HepG2 (cell line): ENCODE data around the gene AGER. TPM values are rescaled to one million over a fixed set of nuclear protein-coding genes. Genes with fewer than 3 reads are reported as not detected.

Experiments used
- ATRX ChIP-seq: sonication (generic); formaldehyde crosslinking; IDR thresholded peaks from 2 replicates; pipeline ENCODE4 v1.4.0; 2020; ENCODE audit warnings: missing genetic modification reagents, borderline replicate concordance
- CERS6 ChIP-seq: sonication (generic); formaldehyde crosslinking; IDR thresholded peaks from 2 replicates; pipeline ENCODE4 v1.5.0; 2020; ENCODE audit warnings: missing genetic modification reagents
- HES4 ChIP-seq: sonication (generic); formaldehyde crosslinking; IDR thresholded peaks from 2 replicates; pipeline ENCODE4 v1.9.0; 2021; ENCODE audit warnings: mild to moderate bottlenecking, missing genetic modification reagents, borderline replicate concordance
- HMGXB4 ChIP-seq, 2 experiments: sonication (generic) in 1 of 2; formaldehyde crosslinking in 1 of 2; IDR thresholded peaks; 2 replicates each; pipeline versions ENCODE4 v1.4.0 to v1.6.1; 2018 to 2020; ENCODE audit warnings: missing genetic modification reagents in 2 of 2, borderline replicate concordance in 1 of 2, low read depth in 1 of 2, mild to moderate bottlenecking in 1 of 2, missing biosample characterization in 1 of 2
- ISL2 ChIP-seq: sonication (generic); formaldehyde crosslinking; IDR thresholded peaks from 2 replicates; pipeline ENCODE4 v1.5.0; 2020; ENCODE audit warnings: missing genetic modification reagents
- KDM4B ChIP-seq: sonication (generic); formaldehyde crosslinking; IDR thresholded peaks from 2 replicates; pipeline ENCODE4 v1.4.0; 2020; ENCODE audit warnings: missing genetic modification reagents
- KLF12 ChIP-seq: sonication (generic); formaldehyde crosslinking; IDR thresholded peaks from 2 replicates; pipeline ENCODE4 v1.4.0; 2020; ENCODE audit warnings: missing genetic modification reagents, borderline replicate concordance
- MTF1 ChIP-seq: sonication (generic); formaldehyde crosslinking; IDR thresholded peaks from 2 replicates; pipeline ENCODE4 v1.5.0; 2020; ENCODE audit warnings: missing genetic modification reagents
- MYC ChIP-seq: sonication (generic); formaldehyde crosslinking; IDR thresholded peaks from 2 replicates; pipeline ENCODE4 v1.9.0; 2021; ENCODE audit warnings: missing genetic modification reagents, borderline replicate concordance
- NFAT5 ChIP-seq: sonication (generic); formaldehyde crosslinking; IDR thresholded peaks from 2 replicates; pipeline ENCODE4 v1.4.0; 2020; ENCODE audit warnings: missing genetic modification reagents
- NPAS2 ChIP-seq: sonication (generic); formaldehyde crosslinking; IDR thresholded peaks from 2 replicates; pipeline ENCODE4 v1.8.0; 2022; ENCODE audit warnings: mild to moderate bottlenecking, missing genetic modification reagents, borderline replicate concordance
- POLR2G ChIP-seq: fragments of 200-400 bp; formaldehyde crosslinking; IDR thresholded peaks from 2 replicates; pipeline ENCODE4 v1.6.1; 2018; ENCODE audit warnings: mild to moderate bottlenecking, low read depth, low read length, moderate library complexity
- RARG ChIP-seq: sonication (generic); formaldehyde crosslinking; IDR thresholded peaks from 2 replicates; pipeline ENCODE4 v1.4.0; 2020; ENCODE audit warnings: low read depth, mild to moderate bottlenecking, missing genetic modification reagents
- SP2 ChIP-seq: sonication (generic); formaldehyde crosslinking; IDR thresholded peaks from 2 replicates; pipeline ENCODE4 v1.5.1; 2020; ENCODE audit warnings: mild to moderate bottlenecking, missing genetic modification reagents
- SRY ChIP-seq: sonication (generic); formaldehyde crosslinking; IDR thresholded peaks from 2 replicates; pipeline ENCODE4 v1.8.0; 2022; ENCODE audit warnings: mild to moderate bottlenecking, missing genetic modification reagents
- TEAD3 ChIP-seq: optimal IDR thresholded peaks from 2 replicates; pipeline ENCODE3; 2016; ENCODE audit warnings: borderline replicate concordance
- ZFP62 ChIP-seq: sonication (generic); formaldehyde crosslinking; IDR thresholded peaks from 2 replicates; pipeline ENCODE4 v1.4.0; 2020; ENCODE audit warnings: missing genetic modification reagents
- ZNF430 ChIP-seq: sonication (generic); formaldehyde crosslinking; IDR thresholded peaks from 2 replicates; pipeline ENCODE4 v1.9.0; 2021; ENCODE audit warnings: mild to moderate bottlenecking, missing genetic modification reagents
- ZNF552 ChIP-seq: sonication (generic); formaldehyde crosslinking; IDR thresholded peaks from 2 replicates; pipeline ENCODE4 v1.9.0; 2022; ENCODE audit warnings: missing genetic modification reagents, mild to moderate bottlenecking, borderline replicate concordance
- ZNF691 ChIP-seq: sonication (generic); formaldehyde crosslinking; IDR thresholded peaks from 2 replicates; pipeline ENCODE4 v1.4.0; 2020; ENCODE audit warnings: missing genetic modification reagents, low read depth, mild to moderate bottlenecking, borderline replicate concordance
- ZNF724P ChIP-seq: sonication (generic); formaldehyde crosslinking; IDR thresholded peaks from 2 replicates; pipeline ENCODE4 v1.8.0; 2022; ENCODE audit warnings: missing genetic modification reagents, borderline replicate concordance
- polyA plus RNA-seq, 8 experiments: library from polyadenylated mRNA; depleted of rRNA in 3 of 8; stranded (reverse) in 7 of 8; unstranded in 1 of 8; fragments of >200 nt; fragmentation: Illumina TruSeq in 4 of 8; extraction: Trizol in 4 of 8; gene quantifications; 2 replicates each; pipeline versions ENCODE4 v1.2.1 to v1.2.3, GENCODE V29; 2011 to 2016; ENCODE audit warnings: low read depth in 4 of 8, missing spikeins in 1 of 8, mixed read lengths in 1 of 8; ENCODE audit not compliant: insufficient read depth in 1 of 8
- total RNA-seq, 5 experiments: library from RNA; depleted of rRNA; stranded (reverse); fragments of >200 nt; fragmentation: Illumina TruSeq; extraction: Trizol; gene quantifications; 2 replicates each; pipeline ENCODE4 v1.2.3, GENCODE V29; 2016; ENCODE audit warnings: low read depth in 1 of 5

Gene AGER
- total and polyA plus RNA-seq, 2 of the 13 experiments (the other 11 are each of a cell fraction or from before 2014, with no cell fraction given): 1.9 to 5.1 TPM

GRCh38 chr6:32194825-32195651, 11.0 kb upstream of the AGER start (continued):
- TF ChIP-seq ZNF552 (CRISPR knock-in tag) (no peak), POLR2G (peak; percentile 69), TEAD3 (CRISPR knock-in tag) (peak; percentile 79), KLF12 (CRISPR knock-in tag) (no peak), ZFP62 (CRISPR knock-in tag) (no peak), ZNF691 (CRISPR knock-in tag) (0 out of 2 replicates have a peak, but pooled peaks have one; percentile 33), ATRX (no peak), MYC (CRISPR knock-in tag) (no peak), NFAT5 (CRISPR knock-in tag) (no peak), SP2 (CRISPR knock-in tag) (peak; percentile 86), ZNF430 (CRISPR knock-in tag) (no peak), ISL2 (CRISPR knock-in tag) (no peak), CERS6 (no peak), KDM4B (CRISPR knock-in tag) (0 out of 2 replicates have a peak, but pooled peaks have one; percentile 19), HMGXB4 (CRISPR knock-in tag; IDR thresholded peaks at IDR 0.05; ENCODE audit: borderline replicate concordance in 1 of 2, low read depth in 1 of 2) (peak in 1 of 2 experiments; percentile 25; a peak in 3 of 4 replicates), ZNF724P (CRISPR knock-in tag) (no peak), HES4 (CRISPR knock-in tag) (no peak), RARG (no peak), SRY (no peak; the same call in 1 of the 2 replicates), NPAS2 (CRISPR knock-in tag) (no peak), MTF1 (no peak)
